Measurements from ENCODE around the gene ATP5PO. TPM values are rescaled to one million over a fixed set of nuclear protein-coding genes. Genes with fewer than 3 reads are reported as not detected.

ATP5PO gene
- total RNA-seq, 1 donor from 2014 or later, result 309 TPM

GRCh38 chr21:33949516-33950430 is 34.2 kb upstream of the ATP5PO start:
- Histone ChIP-seq H3K4me2 (no peak overlapping the region), H2AFZ (replicated peaks) (no peak overlapping the region)

GRCh38 chr21:33948951-33949444 is 33.4 kb upstream of the ATP5PO start:
- Histone ChIP-seq H2AFZ (replicated peaks) (peak overlapping the region; percentile 51), H3K27me3 (no peaks in the 10 kb centered on the region), H3K4me2 (peak overlapping the region; percentile 61), H3F3A (ENCODE audit: low read depth) (peaks cover 21% of the 10 kb centered on the region), H3K27ac (no peak overlapping the region), H3K4me1 (peaks cover 20% of the 10 kb centered on the region), H3K4me3 (no peak overlapping the region), H3K79me2 (ENCODE audit: low read depth) (no peaks in the 10 kb centered on the region), H4K20me1 (ENCODE audit: low read depth) (no peaks in the 10 kb centered on the region), H3K9me3 (ENCODE audit: low read depth) (no peaks in the 10 kb centered on the region), H3K9ac (no peak overlapping the region), H3K36me3 (no peaks in the 10 kb centered on the region)
- Mint-ChIP-seq H3K9me3 (peaks cover 23% of the 10 kb centered on the region), H3K27me3 (ENCODE audit: insufficient read depth, low read depth) (peaks cover 13% of the 10 kb centered on the region), H3K27ac (peak overlapping the region; percentile 100), H3K4me3 (no peak overlapping the region), H3K36me3 (peaks cover 12% of the 10 kb centered on the region), H3K4me1 (peaks cover 42% of the 10 kb centered on the region)
- TF ChIP-seq CTCF (IDR thresholded peaks at IDR 0.05) (no peak), EZH2phosphoT487 (IDR thresholded peaks at IDR 0.05) (no peak), EZH2 (IDR thresholded peaks at IDR 0.05) (no peak)
- DNase-seq (ENCODE audit: low spot score), result no peak

More at GRCh38 chr21:33949516-33950430, 34.2 kb upstream of the ATP5PO start:
- H3K9me3 ChIP-seq (ENCODE audit: low read depth), result no peaks in the 10 kb centered on the region
- Mint-ChIP-seq H3K27ac (peak overlapping the region; percentile 100), H3K4me1 (peaks cover 42% of the 10 kb centered on the region), H3K4me3 (no peak overlapping the region), H3K27me3 (ENCODE audit: insufficient read depth, low read depth) (peaks cover 10% of the 10 kb centered on the region), H3K36me3 (peaks cover 9% of the 10 kb centered on the region), H3K9me3 (peaks cover 17% of the 10 kb centered on the region)
- H3K79me2 ChIP-seq (ENCODE audit: low read depth), result no peaks in the 10 kb centered on the region
- no peaks in the 10 kb centered on the region for H3K27me3 ChIP-seq
- no peak for DNase-seq (ENCODE audit: low spot score)
- H3K9ac ChIP-seq, result no peak overlapping the region
- H3F3A ChIP-seq (ENCODE audit: low read depth), result peaks cover 21% of the 10 kb centered on the region
- no peaks in the 10 kb centered on the region for H3K36me3 ChIP-seq
- H3K27ac ChIP-seq, result no peak overlapping the region
- H3K4me3 ChIP-seq, result no peak overlapping the region
- peaks cover 20% of the 10 kb centered on the region for H3K4me1 ChIP-seq
- H4K20me1 ChIP-seq (ENCODE audit: low read depth), result no peaks in the 10 kb centered on the region
- TF ChIP-seq EZH2phosphoT487 (IDR thresholded peaks at IDR 0.05) (no peak), CTCF (IDR thresholded peaks at IDR 0.05) (no peak), EZH2 (IDR thresholded peaks at IDR 0.05) (no peak)

- TF ChIP-seq CTCF (IDR thresholded peaks at IDR 0.05), result no peak
- no peak for TF ChIP-seq EZH2 (IDR thresholded peaks at IDR 0.05)
- no peak for TF ChIP-seq EZH2phosphoT487 (IDR thresholded peaks at IDR 0.05)
Observed at GRCh38 chr21:33948096-33948950, 32.7 kb upstream of the ATP5PO start.

More at GRCh38 chr21:33948096-33948950, 32.7 kb upstream of the ATP5PO start:
- H3K9ac ChIP-seq, result no peak overlapping the region
- peaks cover 42% of the 10 kb centered on the region for H3K4me1 Mint-ChIP-seq
- H3K27ac Mint-ChIP-seq, result peak overlapping the region; percentile 100
- H3K36me3 Mint-ChIP-seq, result peaks cover 12% of the 10 kb centered on the region
- H3K4me1 ChIP-seq, result peaks cover 20% of the 10 kb centered on the region
- no peaks in the 10 kb centered on the region for H3K27me3 ChIP-seq
- peaks cover 13% of the 10 kb centered on the region for H3K27me3 Mint-ChIP-seq (ENCODE audit: insufficient read depth, low read depth)
- H3K9me3 Mint-ChIP-seq, result peaks cover 23% of the 10 kb centered on the region
- H3K4me3 Mint-ChIP-seq, result peak overlapping the region; percentile 28
- peaks cover 21% of the 10 kb centered on the region for H3F3A ChIP-seq (ENCODE audit: low read depth)
- DNase-seq (ENCODE audit: low spot score), result peak; percentile 85
- H3K4me3 ChIP-seq, result peak overlapping the region; percentile 22
- H2AFZ ChIP-seq (replicated peaks), result peak overlapping the region; percentile 51
- no peaks in the 10 kb centered on the region for H3K9me3 ChIP-seq (ENCODE audit: low read depth)
- peak overlapping the region; percentile 61 for H3K4me2 ChIP-seq
- H3K36me3 ChIP-seq, result no peaks in the 10 kb centered on the region
- H3K27ac ChIP-seq, result peak overlapping the region; percentile 51
- no peaks in the 10 kb centered on the region for H4K20me1 ChIP-seq (ENCODE audit: low read depth)
- H3K79me2 ChIP-seq (ENCODE audit: low read depth), result no peaks in the 10 kb centered on the region

All from neural progenitor cell (in vitro differentiated cells).